OCI-M1 (cell line): ENCODE measurements around the gene SYT7.
A peak's percentile ranks its signal among the peaks of the same experiment; 100 is the strongest.

Experiments
- DNase-seq: peaks from one replicate; lab custom pipeline; 2025; lab: John Stamatoyannopoulos, UW

Gene SYT7

DNA sequence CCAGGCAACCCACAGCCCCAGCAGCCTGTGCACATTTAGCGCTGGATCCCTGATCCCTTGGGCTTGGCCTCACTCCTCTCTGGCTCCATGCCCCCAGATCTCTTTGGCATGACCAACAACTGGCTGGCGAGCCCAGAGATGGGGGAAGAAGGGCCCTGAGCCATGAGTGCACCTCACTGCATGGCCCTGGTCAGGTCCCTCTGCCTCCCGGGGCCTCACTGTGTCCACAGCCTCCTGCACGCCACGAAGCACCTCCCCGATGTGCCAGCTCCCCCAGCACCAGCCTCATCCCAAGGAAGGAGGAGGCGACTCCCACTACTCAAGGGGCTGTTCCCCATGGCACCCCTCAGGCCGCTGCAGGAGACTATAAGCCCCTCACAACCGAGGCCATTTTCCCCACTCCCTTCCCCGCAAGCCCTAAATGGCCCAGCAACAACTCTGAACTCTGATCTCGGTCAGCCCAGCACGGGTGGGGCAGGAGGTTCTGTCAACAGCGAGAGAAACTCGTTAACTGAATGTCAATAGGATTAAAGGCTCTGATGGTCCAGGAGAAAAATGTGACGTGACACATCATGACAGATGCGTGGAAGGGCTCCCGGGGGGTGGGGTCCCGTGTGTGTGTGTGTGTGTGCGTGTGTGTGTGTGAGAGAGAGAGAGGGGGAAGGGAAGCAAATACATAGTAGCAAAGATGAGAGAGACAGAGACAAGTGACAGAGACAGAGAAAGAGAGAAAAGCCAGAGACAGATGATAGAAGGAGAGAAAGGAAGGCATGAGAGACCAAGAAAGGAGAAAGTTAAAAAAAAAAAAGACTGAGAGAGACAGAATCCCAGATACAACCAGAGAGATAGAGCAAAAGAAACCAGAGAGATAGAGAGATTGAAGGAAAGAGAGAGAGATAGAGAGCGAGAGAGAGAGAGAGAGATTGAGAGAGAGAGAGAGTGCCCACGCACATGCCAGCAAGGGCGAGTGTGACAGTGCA, 28.4 kb upstream of the SYT7 start:
- no peak for DNase-seq

DNA sequence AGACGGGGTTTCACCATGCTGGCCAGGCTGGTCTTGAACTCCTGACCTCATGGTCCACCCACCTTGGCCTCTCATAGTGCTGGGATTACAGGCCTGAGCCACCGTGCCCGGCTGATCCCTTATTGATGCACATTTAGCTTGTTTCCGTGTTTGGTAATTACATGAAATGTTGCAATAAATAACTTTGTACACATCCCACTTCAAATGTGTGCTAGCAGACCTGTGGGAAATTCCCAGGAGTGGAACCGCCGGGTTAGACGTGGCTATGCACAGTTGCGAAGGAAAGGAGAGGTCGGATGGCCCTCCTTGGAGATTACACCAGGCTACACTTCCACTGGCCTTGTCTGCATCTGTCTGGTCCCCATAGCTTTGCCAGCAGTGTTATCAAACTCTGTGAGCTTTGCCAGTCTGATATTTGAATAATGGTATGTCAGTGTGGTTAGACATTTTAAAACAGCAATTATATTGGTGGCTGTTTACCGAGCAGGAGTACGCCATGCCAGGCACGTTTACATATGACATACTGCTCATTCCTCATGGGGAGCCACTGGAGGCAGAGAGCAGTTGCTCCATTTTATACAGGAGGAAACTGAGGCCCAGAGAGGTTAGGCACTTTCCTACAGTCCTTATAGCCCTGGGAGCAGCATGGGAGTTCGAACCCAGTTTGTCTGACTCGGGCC, 27.2 kb upstream of the SYT7 start:
- DNase-seq = no peak

DNA sequence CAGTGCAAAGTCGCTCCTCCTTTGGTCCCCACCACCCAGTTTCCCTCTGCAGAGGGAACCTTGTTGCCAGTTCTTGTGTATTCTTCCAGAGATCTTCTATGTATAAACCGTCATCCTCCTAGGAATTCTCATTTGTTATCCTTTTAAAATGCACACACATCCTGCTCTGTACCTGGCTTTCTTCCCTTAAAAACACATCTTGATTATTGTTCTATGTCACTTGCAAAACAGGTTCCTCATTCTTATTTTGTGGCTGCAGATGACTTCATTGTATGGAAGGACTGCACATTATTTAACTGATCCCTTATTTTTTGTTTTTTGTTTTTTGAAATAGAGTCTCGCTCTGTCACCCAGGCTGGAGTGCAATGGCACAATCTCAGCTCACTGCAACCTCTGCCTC, 26.6 kb upstream of the SYT7 start:
- no peak for DNase-seq

DNA sequence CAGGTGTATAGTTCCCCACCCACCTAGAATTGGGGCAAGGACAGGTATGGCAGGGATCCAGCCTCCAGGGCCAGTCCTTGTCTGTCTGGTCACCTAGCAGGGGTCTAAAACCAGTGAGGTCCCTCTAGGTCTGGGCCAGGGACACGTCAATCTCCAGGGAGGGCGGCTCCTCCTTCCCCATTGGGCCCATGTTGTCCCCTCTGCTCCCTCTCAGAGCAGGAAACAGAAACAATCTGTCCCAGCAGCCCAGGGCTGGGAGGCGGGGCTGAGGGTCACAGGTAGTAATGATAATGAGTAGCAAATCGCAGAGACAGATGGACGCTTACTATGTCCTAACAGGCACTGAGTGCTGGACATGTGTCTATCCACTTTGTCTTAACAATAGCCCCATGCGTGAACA, 22.8 kb upstream of the SYT7 start:
- no peak for DNase-seq

DNA sequence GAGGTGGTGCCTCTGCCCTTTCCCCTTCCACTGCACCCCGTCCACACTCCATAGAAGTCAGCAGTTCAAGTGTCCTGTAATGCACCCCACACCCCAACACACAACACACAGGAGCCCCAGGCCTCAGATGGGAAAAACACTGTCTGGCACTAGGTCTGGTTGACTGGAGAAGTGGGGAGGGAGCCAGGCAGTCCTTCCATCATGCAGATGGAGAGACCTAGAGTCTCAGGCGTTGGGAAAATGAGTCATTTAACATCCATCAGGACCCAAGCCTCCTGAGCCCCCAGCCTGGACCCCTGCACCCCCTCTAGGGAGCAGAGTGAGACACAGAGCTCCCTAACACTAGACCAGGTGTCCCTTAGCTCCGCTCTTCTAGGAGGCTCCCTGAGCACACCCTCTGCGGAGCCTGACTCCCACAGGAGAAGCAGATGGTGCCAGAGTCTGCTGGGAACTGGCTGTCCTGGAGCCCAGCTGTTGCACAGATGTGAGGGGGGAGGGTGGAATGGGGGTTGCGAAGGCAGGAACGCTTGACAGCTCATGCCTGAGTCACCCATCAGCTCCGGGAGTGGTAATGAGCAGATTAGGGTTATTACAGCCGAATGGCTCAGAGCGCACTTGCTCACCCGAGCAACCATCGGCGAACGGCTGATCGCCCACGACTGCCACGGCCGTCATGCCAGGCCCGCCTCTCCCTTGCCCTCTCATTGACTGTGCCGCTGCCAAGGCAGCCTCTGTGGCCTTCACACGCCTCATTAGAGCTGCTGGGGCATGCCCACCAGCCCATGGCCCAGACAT, 22.1 kb upstream of the SYT7 start:
- DNase-seq = no peak

DNA sequence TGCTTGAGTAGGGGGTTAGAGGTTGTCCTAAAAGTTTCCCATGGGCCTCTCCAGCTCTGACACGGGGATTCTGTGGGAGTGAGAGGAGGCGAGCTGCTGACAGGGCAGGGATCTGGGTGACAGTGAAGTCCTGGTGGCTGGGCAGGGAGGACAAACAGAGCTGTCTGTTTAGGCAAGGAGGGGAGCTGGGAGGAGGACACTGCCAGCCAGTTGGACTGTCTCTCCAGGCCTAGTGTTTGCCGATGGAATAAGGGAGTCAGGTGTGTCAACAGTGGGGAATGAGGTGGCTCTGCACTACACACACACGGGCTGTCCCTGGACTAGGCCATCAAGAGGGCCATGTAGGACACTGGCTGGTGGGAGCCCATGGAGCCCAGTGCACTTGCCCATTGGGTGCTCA, 20.6 kb upstream of the SYT7 start:
- DNase-seq = no peak

DNA sequence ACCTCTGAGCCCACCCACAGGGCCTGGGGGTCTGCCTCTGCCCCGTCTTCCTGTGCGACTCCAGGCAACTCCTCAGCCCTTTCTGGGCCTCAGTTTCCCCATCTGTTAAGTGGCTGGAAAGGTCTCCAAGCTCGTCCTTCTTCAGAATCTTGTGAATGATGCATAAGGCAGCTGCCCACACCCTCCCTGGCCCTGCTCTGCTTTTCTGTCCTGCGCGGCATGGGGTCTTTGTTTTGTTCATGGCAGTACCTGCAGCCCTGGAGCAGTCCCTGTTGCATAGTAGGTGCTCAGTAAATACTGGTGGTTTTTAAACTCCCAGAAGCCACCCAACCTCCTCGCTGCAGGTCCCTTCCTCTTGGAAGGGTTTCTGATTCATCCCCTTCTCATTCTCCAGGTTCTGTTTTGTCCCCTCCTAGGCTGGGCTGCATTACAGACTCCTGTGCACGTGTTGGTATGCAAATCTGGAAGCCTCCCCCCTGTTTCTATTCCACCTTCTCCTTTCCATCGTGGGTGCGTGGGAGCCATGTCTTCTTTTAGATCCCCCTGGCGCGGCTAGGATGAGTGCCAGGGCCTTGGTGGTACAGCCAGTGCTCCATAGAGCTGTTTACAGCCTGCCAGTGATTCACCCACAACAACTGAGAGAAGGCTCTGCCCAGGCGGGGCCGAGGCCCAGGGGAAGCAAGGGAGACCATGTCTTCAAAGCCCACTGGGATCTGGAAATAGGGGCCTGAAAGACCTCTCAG, 19.3 kb upstream of the SYT7 start:
- DNase-seq = no peak

DNA sequence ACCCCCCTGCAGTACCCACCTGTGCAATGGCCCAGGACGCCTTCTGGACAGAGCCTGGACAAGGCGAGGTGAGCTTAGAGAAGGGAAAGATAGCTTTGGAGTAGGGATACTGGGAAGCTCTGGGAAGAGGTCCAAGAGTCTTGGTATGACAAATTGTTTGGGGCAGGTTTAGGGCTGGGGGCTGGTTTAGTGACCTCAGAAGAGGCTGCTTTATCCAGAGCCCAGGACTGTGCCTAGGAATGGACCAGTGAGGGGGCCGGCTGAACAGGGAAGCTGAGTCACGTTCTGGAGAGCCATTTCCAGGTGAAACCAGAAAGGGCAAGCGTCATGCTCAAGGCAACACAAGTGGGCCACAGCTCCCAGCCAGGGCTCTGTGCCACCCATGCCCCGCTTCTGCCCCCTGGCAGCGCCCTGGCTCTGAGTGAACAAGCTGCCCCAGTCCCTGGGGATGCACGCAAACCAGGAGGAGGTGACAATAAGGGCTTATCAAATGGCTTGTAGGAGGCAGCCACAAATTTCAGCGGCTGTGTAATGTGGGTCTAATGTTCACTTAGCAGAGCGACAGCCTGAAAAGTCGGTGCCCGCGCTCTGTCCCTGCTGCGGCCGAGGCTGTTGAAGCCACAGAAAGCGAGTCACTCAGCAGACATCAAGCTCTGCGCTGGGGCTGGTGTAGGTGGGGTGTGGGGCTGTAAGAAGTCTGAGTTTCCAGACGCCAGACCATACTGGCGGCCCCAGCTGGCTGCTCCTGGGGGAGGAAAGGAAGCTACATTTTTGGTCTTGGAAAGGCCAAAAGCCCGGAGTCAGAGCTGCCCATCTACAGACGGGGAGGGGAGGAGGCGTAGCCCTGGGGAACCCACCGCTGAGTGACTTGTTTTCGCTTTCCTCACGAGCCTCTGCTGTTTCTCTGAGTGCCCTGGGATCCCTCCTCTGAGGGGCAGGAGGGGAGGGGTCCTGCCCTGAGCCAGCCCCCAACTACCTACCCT, 18.3 kb upstream of the SYT7 start:
- no peak for DNase-seq

DNA sequence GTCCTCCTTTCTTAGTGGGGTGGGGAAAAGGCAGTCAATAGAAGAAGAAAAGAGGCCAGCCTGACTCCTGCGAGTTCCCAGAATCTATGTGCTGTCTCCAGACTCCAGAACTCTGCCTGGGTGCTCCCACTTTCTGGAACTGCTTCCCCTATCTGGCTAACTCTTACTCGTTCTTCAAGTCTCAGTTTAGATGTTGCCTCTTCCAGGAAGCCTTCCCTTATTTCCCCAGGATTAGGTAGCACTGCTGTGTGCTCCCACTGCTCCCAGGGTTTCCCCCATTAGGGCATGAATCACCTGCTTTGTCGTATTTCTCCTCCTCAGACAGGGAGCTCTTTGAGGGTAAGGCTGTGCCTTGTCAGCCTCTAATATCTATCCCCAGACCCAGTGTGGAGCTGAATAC, 17.5 kb upstream of the SYT7 start:
- no peak for DNase-seq

DNA sequence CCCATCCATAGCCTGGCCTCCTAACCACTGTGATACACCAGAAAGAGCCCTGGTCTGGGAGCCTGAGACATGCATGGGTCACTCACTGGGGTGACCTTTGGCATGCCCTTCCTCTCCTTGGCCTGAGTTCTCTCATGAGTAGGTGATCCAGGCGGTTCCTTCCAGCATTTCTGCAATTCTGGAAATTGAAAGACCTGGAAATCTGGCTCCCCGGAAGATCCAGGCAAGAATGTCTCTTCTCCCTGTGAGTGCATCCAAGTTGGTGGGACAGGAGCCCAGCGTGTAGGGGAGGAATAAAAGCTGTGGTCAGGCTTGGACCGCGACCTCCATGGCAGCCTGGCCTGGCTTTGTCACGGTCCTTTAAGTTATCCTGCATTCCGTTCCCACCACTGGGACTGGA, 16.1 kb upstream of the SYT7 start:
- DNase-seq = no peak

DNA sequence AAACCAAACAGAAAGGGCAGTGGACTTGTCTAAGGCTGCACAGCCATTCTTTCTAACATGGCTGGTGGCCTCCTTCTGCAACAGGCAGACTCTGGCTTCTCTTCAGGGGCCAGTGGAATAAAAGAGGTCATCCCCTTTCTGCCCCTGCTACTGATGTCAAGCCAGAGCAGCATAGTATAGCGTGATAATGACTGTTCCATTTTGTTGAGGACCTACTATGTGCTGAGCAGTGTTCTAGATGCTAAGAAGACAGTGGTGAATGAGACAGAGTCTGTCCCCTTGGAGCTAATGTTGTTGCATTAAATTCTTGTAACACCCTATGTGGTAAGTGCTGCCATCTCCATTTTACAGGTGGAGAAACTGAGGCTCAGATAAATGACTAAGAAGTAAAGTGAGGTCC, 15.7 kb upstream of the SYT7 start:
- no peak for DNase-seq

DNA sequence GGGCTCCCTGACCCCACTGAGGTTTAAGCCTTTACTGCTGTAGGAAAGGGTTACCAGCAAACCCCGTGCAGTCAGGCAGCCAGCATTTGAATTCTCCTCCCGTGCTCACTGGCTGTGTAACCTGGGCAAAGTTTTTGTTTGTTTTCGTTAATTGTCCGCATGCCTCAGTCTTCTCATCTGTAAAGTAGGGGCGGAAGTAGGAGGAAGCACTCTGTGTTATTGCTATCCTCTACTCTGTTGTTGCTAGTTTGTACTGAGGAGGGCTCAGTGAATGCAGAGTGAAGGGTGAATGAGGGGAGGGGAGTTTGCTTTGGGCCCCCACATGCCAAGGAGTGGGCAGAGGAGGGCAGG, 14.0 kb upstream of the SYT7 start:
- DNase-seq = no peak

DNA sequence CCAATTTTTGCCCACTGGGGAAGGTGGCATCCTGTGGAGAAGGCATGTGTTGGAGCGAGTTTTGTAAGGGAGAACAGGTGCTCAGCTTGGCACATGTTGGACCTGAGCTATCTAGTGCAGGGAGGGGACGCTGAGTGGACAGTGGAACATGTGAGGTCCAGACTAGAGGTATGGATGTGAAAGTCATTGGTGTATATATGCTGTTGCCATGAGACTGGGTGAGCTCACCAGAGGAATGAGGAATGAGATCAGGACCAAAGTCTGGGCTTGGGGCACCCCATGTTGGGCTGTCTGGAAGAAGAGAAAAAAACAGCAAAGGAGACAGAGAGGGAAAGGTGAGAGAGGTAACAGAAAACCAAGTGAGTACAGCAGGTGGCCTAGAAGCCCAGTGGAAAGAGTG, 12.3 kb upstream of the SYT7 start:
- DNase-seq = no peak

DNA sequence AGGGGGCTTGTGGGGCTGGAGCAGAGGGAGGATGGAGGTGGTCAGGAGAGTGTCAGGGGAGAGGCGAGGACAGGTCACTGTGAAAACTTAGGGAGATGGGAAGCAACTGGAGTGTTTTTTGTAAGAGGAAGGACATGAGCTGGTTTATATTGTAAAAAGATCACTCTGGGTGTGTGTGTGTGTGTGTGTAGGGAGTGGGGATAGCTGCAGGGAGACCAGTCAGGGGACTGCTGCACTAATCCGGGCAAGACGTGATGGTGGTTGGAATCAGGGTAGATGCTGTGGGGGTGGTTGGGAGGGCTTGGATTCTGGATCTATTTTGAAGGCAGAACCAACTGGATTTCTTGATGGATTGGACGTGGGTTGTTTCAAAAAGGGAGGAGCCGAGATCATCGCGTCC, 11.3 kb upstream of the SYT7 start:
- DNase-seq = no peak

DNA sequence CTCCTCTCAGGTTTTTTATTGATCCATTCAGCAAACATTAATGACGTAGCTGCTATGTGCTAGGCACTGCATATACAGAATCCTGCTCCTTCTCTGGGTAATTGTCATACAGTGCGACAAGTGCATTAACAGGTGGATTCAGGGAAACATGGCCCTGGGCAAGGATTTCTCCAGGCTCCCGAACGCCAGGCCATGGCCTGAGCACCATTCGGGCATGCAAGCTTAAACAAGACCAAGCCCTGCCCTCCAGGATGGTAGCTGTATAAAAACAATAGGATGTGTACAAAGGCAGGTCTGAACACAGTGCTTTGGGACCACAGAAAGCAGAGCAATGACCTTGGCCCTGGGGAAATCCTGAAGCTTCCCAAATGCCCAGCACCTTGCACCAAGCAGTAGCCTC, 9.1 kb upstream of the SYT7 start:
- no peak for DNase-seq

DNA sequence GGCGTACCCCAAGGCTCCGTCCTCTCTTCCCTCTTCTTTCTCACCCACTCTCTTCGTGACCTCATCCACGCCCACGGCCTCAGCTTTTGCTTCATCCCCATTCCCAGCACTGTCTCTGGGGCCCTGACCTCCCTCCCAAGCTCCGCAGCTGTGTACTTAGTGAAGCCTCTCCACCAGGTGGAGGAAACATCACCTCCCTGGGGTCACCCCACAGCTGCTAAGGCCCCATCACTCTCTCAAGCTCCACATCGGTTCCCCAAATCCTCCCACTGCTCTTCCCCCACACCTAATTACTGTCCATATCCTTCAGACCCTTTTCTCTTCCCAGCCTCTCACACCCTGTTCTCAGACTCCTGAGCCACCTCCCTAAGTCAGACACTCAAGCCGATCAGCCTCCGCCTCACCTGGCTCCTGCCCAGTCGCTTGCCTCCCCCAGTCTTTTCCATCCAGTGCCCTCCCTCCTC, 7.9 kb upstream of the SYT7 start:
- DNase-seq = no peak

DNA sequence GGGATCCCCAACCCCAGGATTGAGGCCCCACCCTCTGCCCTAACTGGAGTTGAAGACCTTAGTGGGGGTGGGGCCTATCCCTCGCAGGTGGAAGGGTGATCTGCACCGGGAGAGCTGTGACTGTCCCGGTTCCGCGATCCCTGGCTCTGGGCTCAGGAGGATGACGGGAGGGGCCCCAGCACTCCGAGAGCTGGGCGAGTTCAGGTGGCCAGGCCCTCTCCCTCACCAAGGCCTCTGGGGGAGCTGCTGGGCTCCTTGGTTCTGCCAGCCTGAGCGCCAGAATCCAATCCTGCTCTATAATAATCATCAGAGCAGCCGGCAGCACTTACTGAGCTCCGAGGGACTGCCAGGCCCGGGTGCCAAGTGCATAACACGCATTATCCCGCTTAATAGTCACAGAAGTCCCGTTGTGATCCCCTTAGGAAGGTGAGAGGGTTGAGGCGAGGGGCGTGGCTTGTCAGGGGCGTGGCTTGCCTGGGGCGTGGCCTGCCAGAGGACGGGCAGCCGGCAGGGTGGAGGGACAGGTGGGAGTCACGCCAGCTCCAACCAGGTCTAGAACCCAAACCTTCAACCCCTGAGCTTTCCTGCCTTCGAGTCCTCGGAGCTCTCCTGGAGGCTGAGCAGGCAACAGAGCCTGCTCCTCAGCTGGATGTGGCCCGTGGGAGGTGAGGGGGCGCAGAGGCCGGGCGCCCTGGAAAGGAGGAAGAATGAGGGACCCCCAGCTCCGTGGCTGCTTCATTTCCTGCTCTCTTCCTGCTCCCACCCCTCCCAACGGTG, 7.3 kb upstream of the SYT7 start:
- DNase-seq = peak; percentile 7

DNA sequence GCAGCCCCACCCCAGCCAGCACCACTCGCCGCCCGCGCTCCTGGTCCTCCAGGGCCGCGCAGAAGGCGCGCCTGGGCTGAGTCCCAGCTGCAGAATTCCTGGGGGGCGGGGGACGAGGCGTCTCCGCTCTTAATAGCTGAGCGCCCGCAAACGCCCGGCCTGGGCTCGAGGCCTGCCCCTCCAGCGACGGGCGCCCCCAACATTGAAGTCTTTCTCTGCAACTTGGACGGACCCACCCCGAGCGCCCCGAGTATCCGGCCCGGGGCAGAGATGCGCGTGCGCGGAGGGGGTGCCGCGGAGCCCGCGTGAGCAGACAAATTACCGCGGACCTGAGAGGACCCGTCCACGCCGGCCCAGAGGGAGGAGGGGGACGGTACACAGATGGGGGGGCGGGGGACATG, 6.7 kb upstream of the SYT7 start:
- no peak for DNase-seq

DNA sequence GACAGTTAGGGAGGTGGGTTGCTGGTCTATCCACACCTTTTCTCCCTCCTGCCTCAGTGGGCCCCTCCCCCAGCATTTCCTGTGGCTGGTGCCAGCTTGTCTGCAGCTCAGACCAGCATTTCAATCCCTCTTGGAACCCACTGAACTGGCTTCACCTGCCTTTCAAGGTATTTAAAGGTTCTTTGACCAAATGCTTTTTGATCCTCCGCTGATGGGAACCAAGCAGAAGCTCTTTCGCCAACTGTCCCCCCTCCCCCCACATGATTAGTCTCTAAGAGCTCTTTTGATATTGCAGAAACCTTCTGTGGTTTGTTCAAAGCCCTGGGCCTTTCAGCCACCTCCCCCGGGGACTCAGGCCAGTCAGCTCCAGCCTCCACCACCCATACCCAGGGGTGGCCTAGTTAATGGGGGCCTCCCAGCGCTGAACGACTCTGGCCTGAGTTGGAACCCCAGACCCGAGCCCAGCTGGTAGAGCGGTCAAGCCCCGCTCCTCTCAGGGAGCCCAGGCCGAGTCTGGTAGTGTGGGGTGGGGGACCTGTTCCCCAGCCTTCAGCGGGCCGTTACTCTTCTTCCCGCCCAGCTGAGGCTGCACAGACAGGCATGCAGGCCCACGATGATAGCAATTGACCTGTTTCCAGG, 6.0 kb upstream of the SYT7 start:
- DNase-seq = peak; percentile 19
